HG02870 (cell line): ENCODE data around the gene TIAL1.
"Not testable (repeated sequence)": the region's sequence is repeated elsewhere in the genome, so short reads cannot be mapped to it uniquely, and the experiment has no call there.

Source experiments
- ATAC-seq: cut with Tn5 transposase; IDR thresholded peaks from one replicate; pipeline ENCODE4 v1.9.1; 2021; ENCODE audit warnings: mild to moderate bottlenecking, moderate library complexity; ENCODE audit not compliant: unreplicated experiment

Gene TIAL1

DNA sequence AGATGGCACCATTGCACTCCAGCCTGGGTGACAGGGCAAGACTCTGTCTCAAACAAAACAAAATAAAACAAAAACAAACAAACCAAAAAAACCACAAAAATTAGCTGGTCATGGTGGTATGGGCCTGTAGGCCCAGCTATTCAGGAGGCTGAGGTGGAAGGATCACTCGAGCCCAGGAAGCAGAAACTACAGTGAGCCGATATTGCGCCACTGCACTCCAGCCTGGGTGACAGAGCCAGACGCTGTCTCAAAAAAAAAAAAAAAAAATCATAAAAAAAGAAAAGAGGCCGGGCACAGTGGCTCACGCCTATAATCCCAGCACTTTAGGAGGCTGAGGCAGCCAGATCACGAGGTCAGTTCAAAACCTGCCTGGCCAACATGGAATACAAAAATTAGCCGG, 64.0 kb downstream of the TIAL1 start:
- not testable (repeated sequence) for ATAC-seq

DNA sequence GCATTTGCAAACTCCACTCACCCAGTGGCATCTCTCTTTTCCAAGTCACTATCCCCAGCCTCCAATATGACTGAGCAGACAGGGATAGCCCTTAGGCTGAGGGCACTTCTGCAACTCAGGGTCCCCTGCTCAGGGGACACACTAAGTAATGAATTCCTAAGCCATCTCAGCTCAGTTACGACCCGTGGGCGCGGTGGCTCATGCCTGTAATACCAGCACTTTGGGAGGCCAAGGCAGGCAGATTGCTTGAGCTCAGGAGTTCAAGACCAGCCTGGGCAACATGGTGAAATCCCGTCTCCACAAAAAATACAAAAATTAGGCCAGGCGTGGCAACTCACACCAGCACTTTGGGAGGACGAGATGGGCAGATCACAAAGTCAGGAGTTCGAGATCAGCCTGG, 64.5 kb downstream of the TIAL1 start:
- not testable (repeated sequence) for ATAC-seq

DNA sequence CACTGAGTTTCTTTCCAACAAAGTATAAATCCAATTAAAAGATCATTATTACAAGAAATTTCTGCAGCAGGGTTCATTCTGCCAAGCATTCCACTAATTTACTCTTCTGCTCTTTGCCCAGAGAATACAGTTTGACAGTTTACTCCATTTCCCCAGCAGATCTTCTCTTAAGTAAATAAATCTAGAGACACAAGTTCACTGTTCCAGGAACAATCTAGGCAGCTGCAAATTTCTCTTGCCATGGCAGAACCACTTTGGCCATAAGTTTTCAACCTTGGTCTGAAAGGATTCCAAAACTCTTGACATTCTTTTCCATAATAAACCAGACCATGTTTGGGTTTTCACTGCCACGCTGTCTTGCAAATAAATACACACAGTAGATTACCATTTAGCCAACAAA, 65.7 kb downstream of the TIAL1 start:
- no peak for ATAC-seq

DNA sequence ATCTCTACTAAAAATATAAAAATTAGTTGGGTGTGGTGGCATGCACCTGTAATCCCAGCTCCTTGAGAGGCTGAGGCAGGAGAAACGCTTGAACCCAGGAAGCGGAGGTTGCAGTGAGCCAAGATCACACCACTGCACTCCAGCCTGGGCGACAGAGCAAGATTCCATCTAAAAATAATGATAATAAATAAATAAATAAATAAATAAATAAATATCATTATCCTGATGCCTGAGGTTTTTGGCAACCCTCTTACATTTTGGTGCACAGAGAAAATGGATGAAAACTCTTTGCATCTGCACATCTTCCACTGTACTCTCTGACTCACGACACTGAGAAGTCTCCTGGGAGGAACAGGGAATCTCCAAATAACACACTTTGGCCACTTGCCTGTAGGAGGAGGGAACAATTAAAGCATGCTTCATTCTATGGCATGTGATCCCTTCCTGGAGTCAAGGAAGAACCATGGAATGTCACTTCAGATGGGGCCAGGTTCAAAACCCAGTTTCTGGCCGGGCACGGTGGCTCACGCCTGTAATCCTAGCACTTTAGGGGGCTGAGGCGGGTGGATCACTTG, 68.0 kb downstream of the TIAL1 start:
- ATAC-seq, result not testable (repeated sequence)

DNA sequence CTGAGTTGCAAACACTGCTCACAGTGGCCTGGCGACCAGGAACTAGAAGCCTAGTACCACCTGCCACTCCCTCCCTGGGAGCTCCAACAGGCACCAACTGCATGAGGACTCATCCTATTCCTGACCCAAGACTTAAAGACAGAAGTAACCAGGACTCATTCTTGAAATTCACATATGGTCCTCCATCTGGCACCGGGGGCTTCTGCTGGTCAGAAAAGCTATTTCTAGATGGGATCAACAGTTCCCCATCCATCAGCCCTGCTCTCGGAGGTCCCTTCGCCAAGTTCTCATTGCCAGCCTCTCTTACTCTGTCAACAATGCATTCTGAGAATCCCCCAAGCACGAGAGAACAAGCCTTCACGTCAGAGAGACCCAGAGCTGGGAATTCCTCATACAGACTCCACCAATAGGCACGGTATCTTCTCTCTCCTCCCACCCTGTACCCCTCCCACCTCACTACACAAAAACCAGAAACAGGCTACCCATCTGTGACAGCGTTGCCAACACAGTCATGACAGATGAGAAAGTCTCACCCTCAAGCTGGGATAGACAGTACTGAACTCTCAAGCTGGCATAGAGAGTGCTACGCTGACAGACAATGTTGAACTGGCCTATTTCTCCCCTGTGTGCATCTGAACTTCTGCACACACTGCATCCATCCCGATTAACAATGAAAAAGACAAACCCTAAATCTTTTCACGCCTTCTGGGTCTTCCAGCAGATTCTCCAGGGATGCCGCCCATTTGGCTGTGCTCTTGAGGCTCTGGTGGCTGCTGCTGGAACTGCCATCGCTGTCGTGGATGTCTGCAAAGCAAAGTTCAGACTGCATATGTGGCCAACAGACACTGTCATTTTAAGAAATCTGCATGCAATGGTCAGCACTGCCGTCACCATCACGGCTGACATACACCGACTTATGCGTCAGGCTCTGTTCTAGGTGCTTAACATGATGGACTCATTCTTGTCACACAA, 69.9 kb downstream of the TIAL1 start:
- ATAC-seq, result no peak

DNA sequence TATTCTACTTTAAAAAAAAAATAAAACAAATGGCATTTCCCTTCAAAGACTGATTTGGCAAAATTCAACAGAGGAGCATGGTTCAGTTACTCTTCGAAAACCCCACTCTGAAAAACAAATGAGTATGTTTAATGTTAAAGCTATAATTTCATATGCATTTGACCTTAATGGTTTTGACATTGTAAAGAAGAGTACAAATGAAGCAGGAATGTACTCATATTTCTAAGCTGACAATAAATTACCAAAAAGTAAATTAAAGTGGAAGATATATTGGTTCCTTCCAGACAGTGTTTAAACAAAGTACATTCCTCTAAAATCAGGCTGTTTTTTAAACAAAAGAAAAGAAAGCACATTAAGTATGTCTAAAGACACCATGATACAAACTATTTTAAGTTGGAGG, 70.6 kb downstream of the TIAL1 start:
- ATAC-seq, result no peak

DNA sequence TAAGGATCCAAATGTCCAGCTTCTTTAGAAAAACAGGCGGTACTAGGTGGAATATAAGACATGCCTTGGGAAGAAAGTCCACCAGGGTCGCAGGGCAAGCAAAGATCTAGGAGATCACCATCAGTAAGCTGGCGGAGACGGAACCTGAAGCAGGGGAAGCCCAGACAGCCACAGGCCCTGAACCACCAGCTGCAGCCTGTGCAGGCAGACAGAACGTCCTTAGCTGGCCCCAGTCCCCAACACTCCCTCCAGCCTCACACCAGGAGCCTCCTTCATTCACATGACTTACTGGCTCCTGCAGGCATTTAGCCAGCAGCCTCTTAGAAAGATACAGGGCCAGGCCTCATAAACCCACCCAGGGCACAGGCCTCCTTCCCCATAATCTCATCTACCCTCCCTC, 71.6 kb downstream of the TIAL1 start:
- no peak for ATAC-seq

DNA sequence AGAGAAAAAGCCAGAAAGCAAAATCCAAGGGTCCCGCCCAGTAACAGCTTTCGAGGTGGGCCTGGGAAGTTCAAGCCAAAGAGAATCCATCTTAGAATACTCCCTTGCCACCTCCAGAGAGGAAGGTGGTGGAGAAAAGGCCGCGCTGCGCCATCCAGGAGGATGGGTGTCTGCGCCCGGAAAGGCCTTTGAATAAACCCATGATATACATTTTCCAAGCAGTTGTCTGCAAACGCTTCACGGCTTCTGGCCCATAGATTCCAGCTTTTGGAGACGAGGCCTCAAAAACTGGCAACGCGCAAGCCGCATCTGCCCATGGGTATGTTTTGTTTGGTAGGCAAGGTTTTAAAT, 72.1 kb downstream of the TIAL1 start:
- ATAC-seq, result no peak

DNA sequence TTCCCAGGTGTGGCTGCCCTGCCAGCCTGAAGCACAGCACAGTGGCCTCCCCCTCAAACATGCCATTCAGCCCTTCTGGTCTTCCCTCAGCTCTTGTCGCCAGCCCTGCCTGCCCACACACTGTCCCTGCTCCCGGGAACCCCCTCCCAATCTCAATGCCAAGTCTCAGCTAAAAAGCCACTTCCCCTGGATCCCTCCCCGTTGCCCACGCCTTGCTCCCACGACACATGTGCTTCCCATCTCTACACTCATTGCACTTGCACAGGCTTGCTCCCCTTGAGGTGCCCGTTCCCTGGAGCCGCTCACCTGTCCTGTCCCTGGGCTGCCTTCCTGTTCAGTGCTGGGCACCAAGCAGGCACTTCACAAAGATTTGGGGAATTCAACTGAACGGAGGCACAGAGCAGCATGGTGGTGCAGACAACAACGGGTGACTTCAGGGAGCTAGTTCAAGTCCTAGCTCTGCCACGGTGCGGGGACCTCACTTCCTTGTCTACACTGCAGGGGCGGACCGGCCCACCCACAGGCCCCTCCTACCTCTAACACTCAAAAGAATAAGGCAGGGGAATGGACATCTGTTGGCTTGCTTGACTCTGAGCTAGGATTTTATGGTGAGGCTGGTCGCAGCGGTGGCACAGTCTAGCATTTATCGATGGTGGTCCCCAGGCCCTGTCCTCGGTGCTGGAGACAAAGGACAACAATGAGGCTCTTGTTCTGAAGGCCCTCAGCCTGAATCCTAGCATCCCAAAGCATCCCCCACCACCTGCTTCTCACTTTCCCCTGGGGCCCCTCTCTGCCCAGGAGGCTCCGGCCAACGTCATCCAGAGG, 72.7 kb downstream of the TIAL1 start:
- no peak for ATAC-seq
